GM12891 (cell line): ENCODE data around the gene ZFYVE19.
"Not testable (repeated sequence)": the region's sequence is repeated elsewhere in the genome, so short reads cannot be mapped to it uniquely, and the experiment has no call there.

Experiments
- DNase-seq: peaks from one replicate; pipeline ENCODE4 v3.0.0; 2011; ENCODE audit warnings: low spot score; ENCODE audit not compliant: insufficient read length
- FAIRE-seq: peaks from 2 replicates; lab custom pipeline; 2011; peaks lifted over from hg19 to GRCh38; lab: Jason Lieb, UNC
- PAX5 ChIP-seq: IDR thresholded peaks from 2 replicates; pipeline ENCODE4 v1.6.1; 2011; ENCODE audit warnings: low read length, moderate library complexity, mild to moderate bottlenecking; ENCODE audit not compliant: insufficient read depth, severe bottlenecking
- POLR2A ChIP-seq: IDR thresholded peaks from 2 replicates; pipeline ENCODE4 v1.6.1; 2011; ENCODE audit warnings: low read depth, low read length, control low read depth
- POLR2AphosphoS5 ChIP-seq: IDR thresholded peaks from 2 replicates; pipeline ENCODE4 v1.6.1; 2011; ENCODE audit warnings: low read depth, low read length, control low read depth
- POU2F2 ChIP-seq: IDR thresholded peaks from 2 replicates; pipeline ENCODE4 v1.6.1; 2011; ENCODE audit warnings: low read depth, mild to moderate bottlenecking, control low read depth, low read length, moderate library complexity
- SPI1 ChIP-seq: IDR thresholded peaks from 2 replicates; pipeline ENCODE4 v1.6.1; 2011; ENCODE audit warnings: low read depth, low read length, control low read depth
- TAF1 ChIP-seq: IDR thresholded peaks from 2 replicates; pipeline ENCODE4 v1.6.1; 2011; ENCODE audit warnings: low read depth, low read length, control low read depth

ZFYVE19 gene

DNA sequence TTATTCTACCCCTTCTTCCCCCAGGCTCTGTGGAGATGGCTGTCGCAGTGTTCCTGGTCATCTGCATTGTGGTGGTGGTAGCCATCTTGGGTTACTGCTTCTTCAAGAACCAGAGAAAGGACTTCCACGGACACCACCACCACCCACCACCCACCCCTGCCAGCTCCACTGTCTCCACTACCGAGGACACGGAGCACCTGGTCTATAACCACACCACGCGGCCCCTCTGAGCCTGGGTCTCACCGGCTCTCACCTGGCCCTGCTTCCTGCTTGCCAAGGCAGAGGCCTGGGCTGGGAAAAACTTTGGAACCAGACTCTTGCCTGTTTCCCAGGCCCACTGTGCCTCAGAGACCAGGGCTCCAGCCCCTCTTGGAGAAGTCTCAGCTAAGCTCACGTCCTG, 49.9 kb downstream of the ZFYVE19 start:
- FAIRE-seq (no peak), DNase-seq (no peak)
- TF ChIP-seq TAF1 = no peak
- TF ChIP-seq POU2F2 = no peak
- no peak for TF ChIP-seq PAX5
- no peak for TF ChIP-seq POLR2A
- TF ChIP-seq POLR2AphosphoS5 = no peak
- TF ChIP-seq SPI1 = no peak

- TF ChIP-seq POU2F2 (0 out of 2 replicates have a peak, but pooled peaks have one; percentile 26), TAF1 (no peak)
- DNase-seq = peak; percentile 86
- peak; percentile 90 for FAIRE-seq
Observed at GRCh38 chr15:40857601-40858341, 50.9 kb downstream of the ZFYVE19 start.

DNA sequence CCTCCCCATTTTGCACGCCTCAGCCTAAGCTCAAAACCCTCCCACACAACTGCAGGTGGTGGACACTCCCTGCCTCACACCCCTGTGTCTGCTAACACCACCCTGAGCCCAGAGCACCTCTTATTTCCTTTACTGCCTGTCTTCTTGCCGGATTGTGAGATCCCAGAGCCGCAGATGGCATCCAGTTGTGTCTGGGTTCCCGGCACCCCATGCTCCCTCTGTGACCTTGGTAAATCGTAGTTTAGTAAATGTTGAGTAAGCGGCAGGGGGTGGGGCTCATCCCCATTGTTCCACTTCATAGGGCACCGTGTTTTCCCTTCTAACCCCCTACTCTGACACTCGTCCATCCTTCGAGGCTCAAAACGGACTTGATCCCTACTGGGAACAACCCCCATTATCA, 51.8 kb downstream of the ZFYVE19 start:
- FAIRE-seq = no peak

GRCh38 chr15:40859206-40859851, 52.4 kb downstream of the ZFYVE19 start:
- TF ChIP-seq TAF1 (no peak), POLR2AphosphoS5 (no peak), POU2F2 (no peak), SPI1 (no peak), POLR2A (no peak)

More for the DNA sequence above, 51.8 kb downstream of the ZFYVE19 start:
- no peak for DNase-seq
- no peak for TF ChIP-seq SPI1
- no peak for TF ChIP-seq POLR2AphosphoS5
- no peak for TF ChIP-seq TAF1
- TF ChIP-seq POLR2A = no peak
- no peak for TF ChIP-seq PAX5

GRCh38 chr15:40861147-40861546, 54.3 kb downstream of the ZFYVE19 start:
- not testable (repeated sequence) for DNase-seq, FAIRE-seq

More at GRCh38 chr15:40859206-40859851, 52.4 kb downstream of the ZFYVE19 start:
- FAIRE-seq = peak; percentile 94
- peak; percentile 69 for DNase-seq

DNA sequence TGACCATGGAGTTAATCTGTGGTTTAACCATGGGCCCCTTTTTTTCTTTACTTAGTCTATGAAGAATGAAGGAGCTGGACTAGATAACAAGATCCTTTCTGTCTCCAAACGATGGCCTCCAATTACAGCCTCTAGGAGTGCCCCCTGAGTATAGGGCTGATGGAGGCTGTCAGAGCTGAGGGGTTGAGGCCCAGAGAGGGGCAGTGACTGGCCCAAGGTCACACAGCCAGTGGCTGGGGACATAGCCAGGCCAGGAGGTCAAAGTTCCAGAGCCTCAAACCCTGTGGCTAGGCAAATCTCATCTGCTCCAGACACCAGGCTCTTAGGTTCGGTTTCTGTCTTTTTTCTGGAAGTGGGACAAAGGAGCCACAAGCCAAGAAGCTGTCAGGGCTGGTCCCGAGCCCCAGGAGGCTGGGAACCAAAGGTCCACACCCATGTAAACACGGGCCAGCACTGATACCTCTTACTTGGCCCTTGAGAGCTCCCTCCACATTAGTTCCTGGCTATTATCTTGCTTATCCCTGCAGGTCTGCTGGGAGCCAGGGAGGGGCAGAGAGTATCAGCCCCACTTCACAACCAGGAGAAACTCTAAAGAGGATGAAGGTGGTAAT, 56.9 kb downstream of the ZFYVE19 start:
- DNase-seq (no peak), FAIRE-seq (no peak)
- TF ChIP-seq POU2F2 (no peak), TAF1 (no peak), PAX5 (no peak), POLR2AphosphoS5 (no peak), SPI1 (no peak), POLR2A (no peak)
